Heart right ventricle (tissue), 16 donors: ENCODE results near the gene PNO1. TPM values are rescaled to one million over a fixed set of nuclear protein-coding genes. Genes with fewer than 3 reads are reported as not detected.
A peak's percentile ranks its signal among the peaks of the same experiment; 100 is the strongest.

ENCODE experiments used
- ATAC-seq, 8 donors: fragments of 200-7000 bp; cut with Tn5 transposase; one replicate each; pipeline ENCODE4 v1.9.1; 2020; ENCODE audit warnings: mild to moderate bottlenecking in 8 of 8, moderate library complexity in 8 of 8, moderate number of reproducible peaks in 1 of 8
- DNase-seq, 2 donors: peaks; one replicate each; pipeline ENCODE4 v3.0.0-alpha.2; 2020
- H3K27ac ChIP-seq, 10 donors: fragments of 200-600 bp; sonication (generic) in 2 of 10; one replicate each; pipeline versions ENCODE4 v1.5.0 to v1.8.0; 2020 to 2022; ENCODE audit warnings: mild to moderate bottlenecking in 3 of 10
- H3K27me3 ChIP-seq, 7 donors: fragments of 200-600 bp; one replicate each; pipeline ENCODE4 v1.8.0; 2021 to 2022; ENCODE audit warnings: mild to moderate bottlenecking in 2 of 7
- H3K36me3 ChIP-seq, 9 donors: fragments of 200-600 bp; sonication (generic) in 1 of 9; one replicate each; pipeline versions ENCODE4 v1.5.0 to v1.8.0; 2020 to 2022; ENCODE audit warnings: mild to moderate bottlenecking in 2 of 9
- H3K4me1 ChIP-seq, 9 donors: fragments of 200-600 bp; sonication (generic) in 1 of 9; one replicate each; pipeline versions ENCODE4 v1.5.0 to v1.8.0; 2020 to 2022; ENCODE audit warnings: mild to moderate bottlenecking in 4 of 9
- H3K4me3 ChIP-seq, 10 donors: fragments of 200-600 bp; sonication (generic) in 2 of 10; one replicate each; pipeline versions ENCODE4 v1.5.0 to v1.8.0; 2020 to 2022; ENCODE audit warnings: mild to moderate bottlenecking in 7 of 10, moderate library complexity in 2 of 10
- H3K9me3 ChIP-seq, 11 donors: fragments of 200-600 bp in 10 of 11; sonication (generic) in 2 of 11; one replicate each; pipeline versions ENCODE4 v1.5.0 to v1.8.0; 2013 to 2022; ENCODE audit warnings: mild to moderate bottlenecking in 2 of 11, control low read depth in 1 of 11, moderate library complexity in 1 of 11
- CTCF ChIP-seq, 9 donors: fragments of 200-600 bp; sonication (generic) in 2 of 9; IDR thresholded peaks; one replicate each; pipeline versions ENCODE4 v1.5.0 to v1.8.0; 2021 to 2022; ENCODE audit warnings: antibody characterized with exemption in 9 of 9, mild to moderate bottlenecking in 5 of 9, moderate library complexity in 1 of 9
- WGBS, 2 donors: extraction: QIAGEN DNeasy Blood & Tissue Kit; methylation state at CpG; one replicate each; pipeline ENCODE4 v1.1.7; 2013; ENCODE audit warnings: inconsistent platforms in 1 of 2; 5-methylcytosine and 5-hydroxymethylcytosine counted together
- intact Hi-C, 10 donors: fragments of 100-400 bp; cut with DNase I; formaldehyde crosslinking; loops; one replicate each; pipeline versions ENCODE4 v1.11.1 to v1.14.2; 2022
- polyA plus RNA-seq, 2 donors: library from polyadenylated mRNA; stranded (reverse); fragments of 200-250 nt; gene quantifications; one replicate each; pipeline ENCODE4 v1.2.3, GENCODE V29; 2013
- total RNA-seq, 10 donors: library from RNA; stranded (reverse); fragmentation: NEBNext Ultra II Directional in 3 of 10; extraction: Animal tissue kit (Norgen Biotek cat#: 25700) in 3 of 10; gene quantifications; one replicate each; pipeline versions ENCODE4 v1.2.1 to v1.2.4, GENCODE V29; 2021 to 2023
- donor health status: Arrhythmogenic right ventricular cardiomyopathy.
- donor health status: ischemic (EF 13 %, LVEDD 7.1; RV severe dilation, severe dysfunction).
- donor health status: healthy with polysubstance abuse.
- donor health status: DM: no; HTN: yes; CAD: no.
- donor health status: DM: no; HTN: no; CAD: no.
- donor health status: ischemic (EF 25% LVEDD 6.9; RV normal size, moderate dysfunction).
- donor health status: ischemic (EF 25% LVEDD 5.7; RV mildly dilated, moderate dysfunction).
- donor health status: healthy.
- donor health status: DM: yes; HTN: yes; CAD: no.
- donor health status: Ischemic cardiomyopathy.
- donor health status: ischemic (EF 35%, LVEDD 5.7; RV mildly dilated, moderate dysfunction).
- donor health status: nonischemic (EF 11% LVEDD 7.7; RV severe dilation, severe dysfunction).
- donor health status: DM: yes; HTN: yes; CAD: no.
- donor health status: PGD.
- donor health status: ischemic (EF 29% LVEDD 5.4; RV normal size, mild dysfunction).
- donor health status: nonischemic (EF 23%, LVEDD 6.1; RV moderate dilation, normal function).

The PNO1 gene
- total and polyA plus RNA-seq, 12 donors: 4.4 to 13.5 (median 8.6) TPM

DNA sequence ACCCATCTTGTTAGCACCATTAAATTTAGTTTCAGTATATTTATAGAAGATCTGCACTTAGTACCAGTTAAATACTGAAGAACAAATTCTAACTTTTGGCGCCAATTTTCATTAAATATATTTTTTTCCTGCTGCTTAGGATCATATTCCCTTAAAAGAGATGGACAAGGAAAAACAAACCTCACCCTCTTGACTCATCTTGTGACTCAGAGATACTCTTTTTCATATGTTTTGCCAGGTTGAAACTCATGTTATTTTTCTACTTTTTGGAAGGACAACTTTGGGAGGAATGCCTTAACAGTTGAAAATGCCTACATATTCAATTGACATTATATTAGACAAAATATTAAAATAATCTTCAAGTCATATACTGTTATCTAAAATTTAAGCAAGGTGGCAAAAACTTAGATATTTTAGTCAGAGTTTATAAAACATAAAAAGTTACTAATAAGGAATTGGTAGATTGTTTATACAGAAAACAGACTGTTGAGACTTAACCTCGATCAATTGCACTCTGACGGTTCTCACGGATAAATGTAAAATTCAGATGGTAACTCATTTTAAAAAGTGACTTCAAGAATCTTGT is 36.2 kb downstream of the PNO1 start:
- Histone ChIP-seq H3K36me3 (no peaks in the 10 kb centered on the region), H3K4me1 (peaks cover 0 to 85% (median 27%) of the 10 kb centered on the region in 9 donors), H3K27me3 (no peaks in the 10 kb centered on the region), H3K27ac (no peak overlapping the region), H3K9me3 (no peaks in the 10 kb centered on the region), H3K4me3 (no peak overlapping the region)
- TF ChIP-seq CTCF (IDR thresholded peaks at IDR 0.05): no peak
- WGBS, 2 donors: 91 to 92% methylated on average over 4 of the region's 4 CpGs
- intact Hi-C loops: loop anchor here in 7 of 10 donors (5.0 to 10.0 kb wide), 5 partner anchors 51 to 248 kb away; no protein-coding TSS in a partner anchor
- DNase-seq (no peak), ATAC-seq (no peak)

DNA sequence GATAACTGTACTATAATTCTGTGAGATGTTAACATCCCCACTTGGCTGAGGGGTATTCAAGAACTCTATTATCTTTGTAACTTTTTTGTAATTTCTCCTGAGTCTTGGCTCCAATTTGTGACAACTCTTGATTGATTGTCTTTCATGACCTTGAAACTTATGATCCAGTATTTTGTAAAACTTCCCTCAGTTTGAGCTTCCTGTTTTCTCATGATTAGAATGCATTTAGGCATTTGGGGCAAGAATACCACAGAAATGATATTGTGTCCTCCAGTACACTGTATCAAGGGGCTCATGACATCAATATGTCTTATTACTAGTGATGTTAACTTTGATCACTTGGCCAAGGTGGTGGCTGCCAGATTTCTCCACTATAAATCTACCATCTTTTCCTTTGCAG is 37.4 kb downstream of the PNO1 start:
- no peaks in the 10 kb centered on the region for H3K27me3 ChIP-seq
- no peak for ATAC-seq

DNA sequence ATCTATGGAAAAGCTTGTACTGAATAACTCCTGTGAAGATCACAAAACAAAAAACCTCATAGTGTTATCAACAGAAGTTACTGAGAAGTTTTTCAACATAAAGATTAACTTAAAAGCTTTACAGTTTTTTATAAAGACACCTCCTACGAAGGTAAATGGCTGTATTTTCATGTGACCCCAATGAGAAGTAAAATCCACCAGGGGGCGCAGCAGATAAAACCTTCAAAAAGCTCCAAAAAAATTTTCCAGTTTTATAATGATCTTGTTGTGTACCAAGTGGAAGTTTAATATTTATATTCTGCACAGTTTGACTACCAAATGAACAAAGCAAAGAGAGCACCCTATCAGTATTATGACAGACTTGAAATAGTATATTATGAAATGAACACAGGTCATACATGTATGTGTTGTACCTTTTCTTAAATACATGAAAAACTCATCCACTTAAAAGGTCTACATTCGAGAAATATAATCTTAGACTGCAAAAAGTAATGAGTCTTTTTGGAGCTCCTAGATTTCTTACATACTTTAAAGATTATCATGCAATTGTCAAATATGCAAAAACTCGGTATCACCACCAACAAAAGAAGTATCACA is 38.5 kb downstream of the PNO1 start:
- Histone ChIP-seq H3K36me3 (no peaks in the 10 kb centered on the region), H3K4me3 (no peak overlapping the region), H3K4me1 (peaks cover 0 to 79% (median 25%) of the 10 kb centered on the region in 9 donors), H3K27me3 (no peaks in the 10 kb centered on the region), H3K27ac (no peak overlapping the region), H3K9me3 (no peaks in the 10 kb centered on the region)
- intact Hi-C loops: loop anchor here in 9 of 10 donors (1.0 to 10.0 kb wide), 10 partner anchors 46 to 246 kb away; partner anchors contain the start of gene PPP3R1 (in 3 of the 9)
- ATAC-seq (peak in 2 of 8 donors; percentile 23 to 52), DNase-seq (peak in 1 of 2 donors; percentile 35)
- WGBS, 2 donors: 39 to 46% methylated on average over 4 of the region's 4 CpGs
- peak in 8 of 9 donors; percentile 50 to 85 (median 73) for TF ChIP-seq CTCF (IDR thresholded peaks at IDR 0.05)

More for the DNA sequence above, 37.4 kb downstream of the PNO1 start:
- no peak for TF ChIP-seq CTCF (IDR thresholded peaks at IDR 0.05)
- intact Hi-C loops: loop anchor here in 9 of 10 donors (5.0 to 10.0 kb wide), 7 partner anchors 47 to 247 kb away; partner anchors contain the start of gene PPP3R1 (in 3 of the 9)
- H3K27ac ChIP-seq: peak overlapping the region in 1 of 10 donors; percentile 0
- H3K4me3 ChIP-seq: no peak overlapping the region
- no peaks in the 10 kb centered on the region for H3K9me3 ChIP-seq
- DNase-seq: no peak
- peaks cover 0 to 80% (median 25%) of the 10 kb centered on the region in 9 donors for H3K4me1 ChIP-seq
- no peaks in the 10 kb centered on the region for H3K36me3 ChIP-seq

- 77 to 84% methylated on average over 4 of the region's 4 CpGs for WGBS, 2 donors
- no peak for DNase-seq
- H3K4me3 ChIP-seq: no peak overlapping the region
These were observed 42.6 kb downstream of the PNO1 start for GRCh38 chr2:68200157-68200787.

More at GRCh38 chr2:68200157-68200787, 42.6 kb downstream of the PNO1 start:
- no peaks in the 10 kb centered on the region for H3K36me3 ChIP-seq
- H3K9me3 ChIP-seq: no peaks in the 10 kb centered on the region
- intact Hi-C loops: no loop called here
- H3K27ac ChIP-seq: no peak overlapping the region
- ATAC-seq: no peak
- peaks cover 0 to 67% (median 32%) of the 10 kb centered on the region in 9 donors for H3K4me1 ChIP-seq
- no peaks in the 10 kb centered on the region for H3K27me3 ChIP-seq
- TF ChIP-seq CTCF (IDR thresholded peaks at IDR 0.05): no peak
